Measurements from ENCODE around the gene CBFA2T2. TPM values are rescaled to one million over a fixed set of nuclear protein-coding genes. Genes with fewer than 3 reads are reported as not detected.

CBFA2T2 gene
- total and polyA plus RNA-seq, 2 experiments from 2014 or later, result 29.2 to 33.1 TPM

DNA sequence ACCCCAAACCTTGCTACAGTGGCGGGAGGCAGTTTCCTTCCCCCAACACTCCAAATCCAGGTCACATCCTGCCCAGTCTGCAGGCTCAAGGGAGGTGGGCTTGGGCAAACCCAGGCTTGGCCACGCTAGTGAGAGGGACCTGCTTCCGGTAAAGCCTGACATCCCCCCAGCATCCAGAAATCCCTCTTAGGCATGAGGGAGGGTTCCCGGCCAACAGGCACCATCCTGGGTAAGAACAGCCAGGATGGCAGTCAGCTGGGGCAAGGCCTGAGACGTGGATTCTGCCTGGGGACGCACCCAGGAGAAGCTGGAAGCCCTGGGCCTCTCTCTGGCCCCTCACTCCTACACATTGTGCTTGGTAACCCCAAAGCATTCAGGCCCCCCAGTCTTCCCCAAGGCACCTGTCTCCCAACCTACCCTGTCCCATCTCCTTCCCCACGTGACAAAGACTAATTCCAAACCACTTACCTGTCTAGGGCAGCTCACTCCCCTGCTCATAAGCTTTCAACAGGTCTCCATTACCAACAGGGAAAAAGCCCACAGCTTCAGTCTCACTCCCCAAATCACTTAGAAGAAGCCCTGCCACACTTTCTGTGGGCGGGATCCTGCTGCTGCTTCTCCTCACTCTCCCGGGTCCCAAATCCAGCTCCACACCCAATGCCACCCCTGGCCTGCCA, 174.3 kb downstream of the CBFA2T2 start:
- Histone ChIP-seq H3K4me2 (peak overlapping the region; percentile 97), H3K4me1 (ENCODE audit: insufficient read depth) (peaks cover 14% of the 10 kb centered on the region), H3K4me3 (peak overlapping the region; percentile 88), H3K27me3 (no peaks in the 10 kb centered on the region), H3K79me2 (peaks cover 10% of the 10 kb centered on the region), H3K9me2 (replicated peaks; ENCODE audit: insufficient read depth) (no peaks in the 10 kb centered on the region), H3K27ac (peak overlapping the region; percentile 95), H4K20me1 (ENCODE audit: insufficient read depth, poor library complexity, severe bottlenecking) (no peaks in the 10 kb centered on the region), H3K9me3 (ENCODE audit: low read depth) (no peaks in the 10 kb centered on the region), H2AFZ (peak overlapping the region; percentile 88), H3K36me3 (replicated peaks; ENCODE audit: insufficient read depth, low read depth) (no peaks in the 10 kb centered on the region)
- TF ChIP-seq EZH2phosphoT487 (IDR thresholded peaks at IDR 0.05; ENCODE audit: low read depth, severe bottlenecking, unreplicated experiment) (no peak), EZH2 (IDR thresholded peaks at IDR 0.05; ENCODE audit: borderline replicate concordance) (no peak)
- TF ChIP-seq, protein P1, sequence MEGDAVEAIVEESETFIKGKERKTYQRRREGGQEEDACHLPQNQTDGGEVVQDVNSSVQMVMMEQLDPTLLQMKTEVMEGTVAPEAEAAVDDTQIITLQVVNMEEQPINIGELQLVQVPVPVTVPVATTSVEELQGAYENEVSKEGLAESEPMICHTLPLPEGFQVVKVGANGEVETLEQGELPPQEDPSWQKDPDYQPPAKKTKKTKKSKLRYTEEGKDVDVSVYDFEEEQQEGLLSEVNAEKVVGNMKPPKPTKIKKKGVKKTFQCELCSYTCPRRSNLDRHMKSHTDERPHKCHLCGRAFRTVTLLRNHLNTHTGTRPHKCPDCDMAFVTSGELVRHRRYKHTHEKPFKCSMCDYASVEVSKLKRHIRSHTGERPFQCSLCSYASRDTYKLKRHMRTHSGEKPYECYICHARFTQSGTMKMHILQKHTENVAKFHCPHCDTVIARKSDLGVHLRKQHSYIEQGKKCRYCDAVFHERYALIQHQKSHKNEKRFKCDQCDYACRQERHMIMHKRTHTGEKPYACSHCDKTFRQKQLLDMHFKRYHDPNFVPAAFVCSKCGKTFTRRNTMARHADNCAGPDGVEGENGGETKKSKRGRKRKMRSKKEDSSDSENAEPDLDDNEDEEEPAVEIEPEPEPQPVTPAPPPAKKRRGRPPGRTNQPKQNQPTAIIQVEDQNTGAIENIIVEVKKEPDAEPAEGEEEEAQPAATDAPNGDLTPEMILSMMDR (IDR thresholded peaks at IDR 0.05; ENCODE audit: poor library complexity), result no peak
- WGBS (ENCODE audit: low lambda C conversion rate, missing lambda C conversion rate), result 51% methylated on average over 9 of the region's 9 CpGs
- DNase-seq (ENCODE audit: low spot score), result no peak

DNA sequence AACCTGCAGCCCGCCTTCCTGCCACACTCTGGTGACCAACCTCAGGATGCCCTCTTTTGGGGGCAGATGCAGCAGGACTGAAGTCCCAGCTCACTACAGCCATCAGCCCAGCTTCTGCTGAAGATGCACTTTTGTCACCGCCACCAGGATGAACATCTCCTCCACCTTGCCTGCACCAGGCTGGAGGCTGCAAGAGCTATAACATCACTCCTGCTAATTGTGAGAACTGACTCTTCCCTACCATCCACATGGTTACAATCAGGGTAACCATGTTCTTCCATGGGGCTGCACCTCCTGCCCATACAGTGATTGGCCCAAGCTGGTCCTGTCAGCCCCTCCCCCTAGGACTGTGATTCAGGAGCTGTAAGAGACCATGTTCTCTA, 174.9 kb downstream of the CBFA2T2 start:
- Histone ChIP-seq H3K9me3 (ENCODE audit: low read depth) (no peaks in the 10 kb centered on the region), H3K27ac (peak overlapping the region; percentile 95), H3K27me3 (no peaks in the 10 kb centered on the region), H3K79me2 (peaks cover 10% of the 10 kb centered on the region), H3K36me3 (replicated peaks; ENCODE audit: insufficient read depth, low read depth) (no peaks in the 10 kb centered on the region), H3K4me2 (peak overlapping the region; percentile 97), H3K4me3 (no peak overlapping the region), H4K20me1 (ENCODE audit: insufficient read depth, poor library complexity, severe bottlenecking) (no peaks in the 10 kb centered on the region), H2AFZ (no peak overlapping the region), H3K9me2 (replicated peaks; ENCODE audit: insufficient read depth) (no peaks in the 10 kb centered on the region), H3K4me1 (ENCODE audit: insufficient read depth) (peaks cover 14% of the 10 kb centered on the region)
- TF ChIP-seq EZH2 (IDR thresholded peaks at IDR 0.05; ENCODE audit: borderline replicate concordance) (no peak), EZH2phosphoT487 (IDR thresholded peaks at IDR 0.05; ENCODE audit: low read depth, severe bottlenecking, unreplicated experiment) (no peak)
- TF ChIP-seq, protein P1 (IDR thresholded peaks at IDR 0.05; ENCODE audit: poor library complexity), result no peak
- no peak for DNase-seq (ENCODE audit: low spot score)
- 100% methylated on average over 2 of the region's 2 CpGs for WGBS (ENCODE audit: low lambda C conversion rate, missing lambda C conversion rate)

- TF ChIP-seq EZH2 (IDR thresholded peaks at IDR 0.05; ENCODE audit: borderline replicate concordance) (no peak), EZH2phosphoT487 (IDR thresholded peaks at IDR 0.05; ENCODE audit: low read depth, severe bottlenecking, unreplicated experiment) (no peak)
- TF ChIP-seq, protein P1 (IDR thresholded peaks at IDR 0.05; ENCODE audit: poor library complexity), result no peak
- Histone ChIP-seq H2AFZ (no peak within 1 kb of the TSS), H3K27me3 (no peaks in the 10 kb centered on the region), H3K9me3 (ENCODE audit: low read depth) (no peaks in the 10 kb centered on the region), H4K20me1 (ENCODE audit: insufficient read depth, poor library complexity, severe bottlenecking) (no peaks in the 10 kb centered on the region), H3K36me3 (replicated peaks; ENCODE audit: insufficient read depth, low read depth) (no peaks in the 10 kb centered on the region), H3K79me2 (peaks cover 9% of the 10 kb centered on the region), H3K4me1 (ENCODE audit: insufficient read depth) (peaks cover 14% of the 10 kb centered on the region), H3K4me3 (no peak within 1 kb of the TSS), H3K9me2 (replicated peaks; ENCODE audit: insufficient read depth) (no peaks in the 10 kb centered on the region), H3K4me2 (peak within 1 kb of the TSS; percentile 80), H3K27ac (peak within 1 kb of the TSS; percentile 82)
- 77% methylated on average over 48 of the region's 50 CpGs for whole genome bisulfite sequencing (ENCODE audit: low lambda C conversion rate, missing lambda C conversion rate)
- peak; percentile 92 for DNase-seq (ENCODE audit: low spot score)
Measured at GRCh38 chr20:33666293-33667244, 176.7 kb downstream of the CBFA2T2 start, which contains the start of gene ACTL10. TSS of gene ACTL10 (plus strand) at chr20:33666943. CDS start at chr20:33667498, 555 bp downstream.

All from hepatocyte (in vitro differentiated cells).